Measurements from ENCODE around the gene APOH. TPM values are rescaled to one million over a fixed set of nuclear protein-coding genes. Genes with fewer than 3 reads are reported as not detected.

APOH gene
- total RNA-seq, 4 donors from 2014 or later = 0.55 TPM; not detected in 3

DNA sequence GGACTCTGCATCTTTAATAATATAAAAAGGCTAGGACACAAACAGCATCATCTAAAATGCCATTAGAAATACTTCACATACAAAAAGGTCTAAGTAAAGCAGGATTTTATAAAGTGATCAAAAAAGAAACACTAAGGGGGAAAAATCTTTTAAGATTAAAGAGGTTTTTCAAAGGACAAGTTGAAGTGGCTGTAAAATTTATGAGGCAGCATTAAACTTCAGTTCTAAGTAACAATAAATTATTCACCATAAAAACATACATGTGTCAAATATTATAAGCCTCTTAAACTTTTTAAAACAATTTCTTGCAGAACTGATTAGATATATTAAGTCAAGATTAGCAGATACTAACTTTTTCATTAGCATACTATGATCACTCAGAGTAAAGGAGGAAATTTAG lies 58.0 kb downstream of the APOH start:
- no peaks in the 10 kb centered on the region for H3K27me3 ChIP-seq
- no peak overlapping the region for H3K27ac ChIP-seq
- in situ Hi-C loops (cut with MboI; ENCODE audit: low pct_ligation_motif_present in 1 of 4, low pct_unique_long_range_greater_than_20kb in 1 of 4, low sequenced_read_pairs in 3 of 4) (loop anchor here in 3 of 4 donors (25.0 kb wide), 2 partner anchors 609 to 884 kb away; partner anchors contain the start of gene AXIN2 (in 2 of the 3)), intact Hi-C loops (cut with DNase I; ENCODE audit: low total_unique reads) (no loop called here)
- TF ChIP-seq CTCF (IDR thresholded peaks at IDR 0.05) = no peak
- no peak for TF ChIP-seq POLR2A (IDR thresholded peaks at IDR 0.05)
- TF ChIP-seq EP300 (IDR thresholded peaks at IDR 0.05; ENCODE audit: low read depth) = no peak
- TF ChIP-seq POLR2AphosphoS5 (IDR thresholded peaks at IDR 0.05) = no peak
- no peak overlapping the region for H3K4me3 ChIP-seq
- no peaks in the 10 kb centered on the region for H3K4me1 ChIP-seq
- DNase-seq = no peak
- no peaks in the 10 kb centered on the region for H3K36me3 ChIP-seq
- no peaks in the 10 kb centered on the region for H3K9me3 ChIP-seq

DNA sequence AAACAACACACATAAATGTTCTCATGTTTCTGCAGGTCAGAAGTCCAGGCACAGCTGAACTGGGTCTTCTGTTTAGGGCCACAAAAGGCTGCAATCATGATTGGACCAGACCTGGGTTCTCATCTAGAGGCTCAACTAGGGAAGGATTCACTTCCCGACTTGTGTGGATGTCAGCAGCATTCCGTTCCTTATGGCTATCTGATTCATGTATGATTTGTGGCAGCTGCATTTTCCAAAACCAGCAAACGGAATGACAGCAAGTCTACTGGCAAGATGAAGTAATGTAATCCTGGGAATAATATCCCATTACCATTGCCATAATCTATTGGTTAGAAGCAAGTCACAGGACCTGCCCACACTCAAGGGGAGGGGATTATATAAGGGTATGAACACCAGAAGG lies 59.4 kb downstream of the APOH start:
- Histone ChIP-seq H3K36me3 (no peaks in the 10 kb centered on the region), H3K4me3 (no peak overlapping the region), H3K4me1 (no peaks in the 10 kb centered on the region), H3K9me3 (no peaks in the 10 kb centered on the region), H3K27me3 (no peaks in the 10 kb centered on the region), H3K27ac (no peak overlapping the region)
- in situ Hi-C loops (cut with MboI; ENCODE audit: low pct_ligation_motif_present in 1 of 4, low pct_unique_long_range_greater_than_20kb in 1 of 4, low sequenced_read_pairs in 3 of 4) = loop anchor here (10.0 to 25.0 kb wide), 4 partner anchors 608 to 935 kb away; partner anchors contain the start of gene AXIN2 (in 2 of the 4)
- TF ChIP-seq CTCF (IDR thresholded peaks at IDR 0.05) = no peak
- no peak for TF ChIP-seq POLR2A (IDR thresholded peaks at IDR 0.05)
- no peak for TF ChIP-seq POLR2AphosphoS5 (IDR thresholded peaks at IDR 0.05)
- no peak for TF ChIP-seq EP300 (IDR thresholded peaks at IDR 0.05; ENCODE audit: low read depth)
- intact Hi-C loops (cut with DNase I; ENCODE audit: low total_unique reads) = loop anchor here (5.0 kb wide), 1 partner anchor 878 kb away; no protein-coding TSS in a partner anchor
- no peak for DNase-seq
- 83 to 92% methylated on average over 3 of the region's 3 CpGs for WGBS, 2 donors (ENCODE audit: low coverage in 1 of 2)

DNA sequence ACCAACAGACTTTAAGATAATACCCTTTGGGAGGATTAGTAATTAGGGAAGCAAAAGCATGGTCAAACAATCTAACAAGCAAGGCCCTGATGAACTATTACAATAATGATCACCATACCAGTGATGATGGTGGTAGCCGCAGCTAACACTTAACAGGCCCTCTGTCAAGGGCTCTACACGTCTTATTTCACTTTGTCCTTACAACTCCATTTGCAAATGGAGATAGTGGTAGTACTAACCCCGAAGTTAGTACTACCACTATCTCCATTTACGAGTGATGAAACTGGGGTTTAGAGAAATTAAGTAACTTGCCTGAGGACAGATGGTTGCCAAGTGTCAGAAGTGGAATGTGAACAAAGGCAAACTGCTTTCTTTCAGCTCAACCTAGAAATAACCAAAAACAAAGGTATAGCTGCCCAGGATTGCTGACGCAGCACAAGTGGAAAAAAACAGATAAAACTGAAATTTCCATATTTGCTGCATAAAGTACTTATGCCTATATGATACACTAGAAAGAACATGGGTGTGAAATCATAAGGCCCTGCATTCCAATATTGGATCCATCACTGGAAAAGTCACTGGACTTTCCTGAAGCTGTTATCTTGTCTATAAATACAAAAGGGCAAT lies 61.9 kb downstream of the APOH start:
- in situ Hi-C loops (cut with MboI; ENCODE audit: low pct_ligation_motif_present in 1 of 4, low pct_unique_long_range_greater_than_20kb in 1 of 4, low sequenced_read_pairs in 3 of 4) = loop anchor here (10.0 to 25.0 kb wide), 4 partner anchors 605 to 933 kb away; partner anchors contain the start of gene AXIN2 (in 2 of the 4)
- 70 to 75% methylated on average over 4 to 5 of the region's 5 CpGs for WGBS, 2 donors (ENCODE audit: low coverage in 1 of 2)
- H3K4me3 ChIP-seq = no peak overlapping the region
- no peak for TF ChIP-seq POLR2AphosphoS5 (IDR thresholded peaks at IDR 0.05)
- TF ChIP-seq CTCF (IDR thresholded peaks at IDR 0.05) = no peak
- no peak for TF ChIP-seq EP300 (IDR thresholded peaks at IDR 0.05; ENCODE audit: low read depth)
- no peak for TF ChIP-seq POLR2A (IDR thresholded peaks at IDR 0.05)
- peak overlapping the region in 1 of 4 donors; percentile 54 for H3K27ac ChIP-seq
- no peaks in the 10 kb centered on the region for H3K9me3 ChIP-seq
- H3K27me3 ChIP-seq = no peaks in the 10 kb centered on the region
- H3K4me1 ChIP-seq = no peaks in the 10 kb centered on the region
- no peaks in the 10 kb centered on the region for H3K36me3 ChIP-seq
- DNase-seq = no peak
- intact Hi-C loops (cut with DNase I; ENCODE audit: low total_unique reads) = loop anchor here (5.0 kb wide), 1 partner anchor 875 kb away; no protein-coding TSS in a partner anchor

GRCh38 chr17:66165537-66166123 lies 63.6 kb downstream of the APOH start:
- intact Hi-C loops (cut with DNase I; ENCODE audit: low total_unique reads) = loop anchor here (5.0 kb wide), 1 partner anchor 873 kb away; no protein-coding TSS in a partner anchor
- H3K27ac ChIP-seq = no peak overlapping the region
- no peaks in the 10 kb centered on the region for H3K27me3 ChIP-seq
- H3K4me1 ChIP-seq = no peaks in the 10 kb centered on the region
- no peak overlapping the region for H3K4me3 ChIP-seq
- no peak for DNase-seq
- in situ Hi-C loops (cut with MboI; ENCODE audit: low pct_ligation_motif_present in 1 of 4, low pct_unique_long_range_greater_than_20kb in 1 of 4, low sequenced_read_pairs in 3 of 4) = loop anchor here (10.0 to 25.0 kb wide), 4 partner anchors 603 to 931 kb away; partner anchors contain the start of gene AXIN2 (in 2 of the 4)
- TF ChIP-seq EP300 (IDR thresholded peaks at IDR 0.05; ENCODE audit: low read depth) (no peak), POLR2A (IDR thresholded peaks at IDR 0.05) (no peak), POLR2AphosphoS5 (IDR thresholded peaks at IDR 0.05) (no peak), CTCF (IDR thresholded peaks at IDR 0.05) (peak; percentile 64 to 83 (median 72))
- H3K36me3 ChIP-seq = no peaks in the 10 kb centered on the region
- no peaks in the 10 kb centered on the region for H3K9me3 ChIP-seq
